DMS 273 (cell line): Measurements from ENCODE around the gene ATP8B3.

Source experiments
- DNase-seq: peaks from one replicate; lab custom pipeline; 2025; ENCODE audit not compliant: unreplicated experiment; lab: John Stamatoyannopoulos, UW

ATP8B3 gene

DNA sequence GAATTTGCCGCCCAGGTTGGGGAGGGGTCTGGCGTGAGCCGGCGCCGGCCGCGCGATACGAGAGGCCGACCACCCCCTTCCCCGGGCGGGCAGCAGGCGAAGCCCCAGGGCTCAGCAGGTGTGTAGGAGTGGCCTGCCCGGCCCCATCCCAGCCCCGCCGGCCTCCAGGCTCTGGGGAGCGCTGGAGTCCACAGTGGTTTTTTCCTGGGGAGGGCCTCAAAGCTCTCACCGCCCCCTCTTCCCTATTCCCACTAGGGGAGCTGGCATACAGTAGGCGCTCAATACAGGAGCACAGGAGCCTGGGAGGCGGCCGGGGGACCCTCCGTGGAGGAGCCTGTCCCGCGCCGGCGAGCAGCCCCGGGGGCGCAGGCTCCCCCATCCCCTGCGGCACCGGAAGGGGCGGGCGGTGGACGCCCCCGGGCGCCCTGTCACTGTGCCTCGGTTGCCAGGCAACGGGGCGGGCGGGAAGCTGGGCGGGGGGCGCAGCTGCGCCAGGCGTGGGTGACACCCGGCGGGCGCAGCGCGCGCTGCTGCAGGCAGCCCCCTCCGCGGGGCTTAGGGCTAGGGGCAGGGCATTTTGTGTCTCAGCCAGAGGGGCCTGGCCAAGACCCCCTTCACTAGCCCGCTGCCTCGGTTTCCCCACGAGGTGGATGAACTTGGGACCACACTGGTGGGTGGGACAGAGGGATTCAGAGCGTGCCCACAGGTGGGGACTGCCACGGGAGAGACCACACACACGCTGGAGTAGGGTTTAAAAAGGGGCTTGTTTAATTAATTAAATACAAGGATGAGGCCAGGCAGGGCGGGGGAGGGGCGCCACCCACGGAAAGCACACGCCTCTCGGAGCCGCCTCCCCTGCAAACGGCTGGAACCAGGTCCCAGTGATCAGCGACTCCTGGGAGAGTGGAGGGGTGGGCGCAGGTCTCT, 39.8 kb upstream of the ATP8B3 start:
- no peak for DNase-seq

DNA sequence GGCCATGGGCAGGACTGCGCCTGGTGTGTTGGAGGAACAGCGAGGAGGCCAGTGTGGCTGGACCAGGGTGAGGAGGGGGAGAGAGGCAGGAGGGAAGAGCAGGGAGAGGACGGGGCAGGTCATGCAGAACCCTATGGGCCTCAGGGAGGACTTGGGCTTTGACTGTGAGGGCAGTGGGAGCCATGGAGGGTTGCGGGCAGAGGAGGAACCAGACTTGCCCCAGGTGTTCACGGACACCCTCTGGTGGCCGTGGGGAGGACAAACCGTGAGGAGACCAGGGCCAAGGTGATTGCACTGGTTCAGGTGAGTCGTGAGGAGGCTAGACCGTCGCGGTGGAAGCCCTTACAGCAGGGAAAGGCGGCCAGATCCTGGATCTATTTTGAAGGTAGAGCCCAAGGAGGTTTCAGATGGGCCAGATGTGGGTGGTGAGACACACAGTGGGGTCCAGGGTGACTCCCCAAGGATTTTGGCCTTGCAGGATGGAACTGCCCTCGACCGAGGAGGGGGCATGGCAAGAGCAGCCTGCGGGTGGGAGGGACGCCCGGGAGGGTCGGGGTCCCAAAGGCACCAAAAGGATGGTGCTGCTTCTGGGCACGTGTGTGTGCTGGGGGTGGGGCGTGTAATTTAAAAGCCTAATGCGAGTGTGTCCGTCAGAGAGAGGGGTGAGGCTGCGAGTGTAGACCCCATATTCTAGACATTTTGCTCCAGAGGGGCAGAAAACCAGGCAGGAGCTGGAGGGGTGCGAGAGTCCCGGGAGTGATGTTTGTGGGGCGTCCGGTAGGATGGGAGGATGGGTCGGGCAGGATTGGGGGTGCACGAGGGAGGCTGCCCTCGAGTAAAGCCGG, 39.0 kb upstream of the ATP8B3 start:
- no peak for DNase-seq

DNA sequence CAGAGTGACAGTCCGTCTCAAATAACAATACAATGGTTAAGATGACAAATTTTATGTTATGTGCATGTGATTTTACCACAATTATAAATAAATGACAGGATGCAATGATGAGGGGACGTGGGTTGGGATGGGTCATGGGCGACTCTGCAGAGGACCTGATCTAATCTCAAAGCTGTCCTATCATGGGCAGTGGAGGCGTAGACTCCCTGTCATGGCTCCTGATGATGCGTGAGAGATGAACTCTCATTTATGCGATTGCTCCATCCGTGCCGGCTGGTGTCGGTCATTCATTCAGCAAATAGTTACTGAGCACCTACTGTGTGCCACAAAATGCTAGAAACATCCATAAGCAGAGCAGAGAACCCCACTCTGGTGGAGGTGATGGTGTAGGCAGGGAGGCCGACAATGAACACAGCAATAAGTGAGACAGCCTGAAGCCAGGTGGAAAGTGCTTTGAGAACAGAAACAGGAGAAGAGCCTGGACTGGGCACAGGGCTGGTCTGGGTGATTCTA, 37.9 kb upstream of the ATP8B3 start:
- DNase-seq = no peak

DNA sequence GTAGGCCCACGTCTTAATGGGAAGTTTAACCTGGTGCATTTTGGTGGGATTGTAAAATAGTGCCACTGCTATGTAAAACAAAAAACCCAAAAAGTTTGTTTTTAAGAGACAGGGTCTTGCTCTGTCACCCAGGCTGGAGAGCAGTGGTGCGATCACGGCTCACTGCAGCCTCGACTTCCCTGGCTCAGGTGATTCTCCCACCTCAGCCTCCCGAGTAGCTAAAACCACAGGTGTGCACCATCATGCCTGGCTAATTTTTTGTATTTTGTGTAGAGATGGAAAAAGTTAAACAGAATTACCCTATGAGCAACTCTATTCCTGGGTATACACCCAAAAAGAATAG, 37.0 kb upstream of the ATP8B3 start:
- no peak for DNase-seq

DNA sequence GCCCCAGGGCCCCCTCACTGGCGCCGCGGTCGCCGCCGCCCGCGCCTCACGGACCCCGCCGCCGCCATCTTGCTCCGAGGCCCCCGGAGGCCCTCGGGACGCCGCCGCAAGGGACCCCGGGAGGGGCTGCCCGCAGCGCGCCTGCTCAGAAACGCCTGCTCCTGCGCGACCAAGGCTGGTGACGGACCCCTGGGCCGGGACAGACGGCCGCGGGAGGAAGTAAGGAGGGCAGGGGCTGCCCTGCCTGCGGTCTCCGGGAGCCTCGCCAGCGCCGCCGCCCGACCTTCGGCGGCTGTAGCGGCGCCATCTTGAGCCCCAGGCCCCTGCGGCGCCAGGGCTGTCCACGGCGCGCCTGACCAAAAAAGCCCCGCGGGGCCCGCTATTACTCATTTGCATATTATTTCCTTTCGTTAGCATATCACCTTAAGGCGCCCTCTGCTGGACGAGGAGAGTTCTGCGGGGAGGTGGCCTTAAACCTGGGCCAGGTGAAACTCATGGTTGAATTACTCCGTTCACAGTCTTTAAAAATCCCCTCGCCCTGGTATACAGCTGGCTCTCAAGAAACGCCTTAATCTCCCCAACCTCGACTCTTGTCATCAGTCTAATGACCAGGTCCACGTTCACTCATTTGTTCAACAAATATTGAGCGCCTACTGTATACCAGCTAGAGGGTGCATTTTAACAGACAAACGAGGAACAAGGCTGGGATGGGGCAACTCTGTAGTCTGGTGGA, 36.5 kb upstream of the ATP8B3 start, which contains the start of gene REXO1:
Gene REXO1, minus strand, starts transcription at position 85 of the 733 bp plus-strand sequence. CDS start 125 bp downstream, outside the sequence.
- DNase-seq = peak; percentile 98

DNA sequence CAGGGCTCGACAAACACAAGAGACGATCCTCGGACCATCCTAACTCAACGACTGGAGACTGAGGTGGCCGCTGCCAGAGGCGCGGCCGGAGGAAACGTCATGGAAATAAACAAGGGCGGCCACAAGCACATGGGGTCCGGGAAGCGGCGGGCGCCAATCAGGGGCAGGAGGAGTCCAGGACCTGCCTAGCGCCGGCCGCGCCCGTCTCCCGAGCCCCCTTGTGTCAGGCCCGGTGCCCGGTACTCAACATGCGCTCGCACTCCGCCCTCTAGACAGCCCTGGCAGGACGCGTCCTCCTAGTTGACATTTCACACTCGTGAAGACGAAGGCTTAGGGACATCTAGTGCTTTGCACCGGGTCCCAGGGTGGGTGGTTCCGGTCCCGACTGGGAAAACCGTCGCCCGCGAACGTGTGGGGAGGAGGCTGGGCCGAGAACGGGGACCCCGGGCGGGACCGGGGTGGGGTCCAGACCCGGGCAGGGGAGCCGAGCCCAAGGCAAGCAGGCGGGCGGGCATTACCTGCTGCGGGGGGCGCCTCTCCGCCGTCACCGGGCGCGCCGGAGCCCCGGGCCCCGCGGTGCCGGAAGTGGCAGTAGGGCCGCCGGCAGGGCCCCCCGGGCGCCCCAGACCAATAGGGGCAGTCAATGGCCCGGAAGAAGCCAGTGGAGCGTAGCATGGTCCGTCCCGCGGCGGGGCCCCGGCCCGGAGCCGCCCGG, 35.8 kb upstream of the ATP8B3 start:
- DNase-seq = peak; percentile 73

DNA sequence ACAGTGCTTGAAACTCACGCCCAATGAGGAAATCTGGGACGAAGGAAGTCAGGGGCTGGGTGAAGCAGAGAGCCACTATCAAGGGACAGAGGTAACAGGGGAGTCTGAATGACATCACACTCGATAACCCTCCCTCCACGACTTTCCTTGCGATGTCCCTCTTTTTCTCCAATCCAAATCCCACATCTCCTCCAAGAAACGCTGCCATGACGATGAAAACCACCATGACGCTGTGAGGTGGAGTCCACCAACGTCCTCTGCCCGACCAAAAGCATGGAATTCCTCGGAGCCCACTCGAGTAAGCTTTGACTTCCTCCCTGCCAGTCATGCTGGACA, 35.2 kb upstream of the ATP8B3 start:
- peak; percentile 65 for DNase-seq

DNA sequence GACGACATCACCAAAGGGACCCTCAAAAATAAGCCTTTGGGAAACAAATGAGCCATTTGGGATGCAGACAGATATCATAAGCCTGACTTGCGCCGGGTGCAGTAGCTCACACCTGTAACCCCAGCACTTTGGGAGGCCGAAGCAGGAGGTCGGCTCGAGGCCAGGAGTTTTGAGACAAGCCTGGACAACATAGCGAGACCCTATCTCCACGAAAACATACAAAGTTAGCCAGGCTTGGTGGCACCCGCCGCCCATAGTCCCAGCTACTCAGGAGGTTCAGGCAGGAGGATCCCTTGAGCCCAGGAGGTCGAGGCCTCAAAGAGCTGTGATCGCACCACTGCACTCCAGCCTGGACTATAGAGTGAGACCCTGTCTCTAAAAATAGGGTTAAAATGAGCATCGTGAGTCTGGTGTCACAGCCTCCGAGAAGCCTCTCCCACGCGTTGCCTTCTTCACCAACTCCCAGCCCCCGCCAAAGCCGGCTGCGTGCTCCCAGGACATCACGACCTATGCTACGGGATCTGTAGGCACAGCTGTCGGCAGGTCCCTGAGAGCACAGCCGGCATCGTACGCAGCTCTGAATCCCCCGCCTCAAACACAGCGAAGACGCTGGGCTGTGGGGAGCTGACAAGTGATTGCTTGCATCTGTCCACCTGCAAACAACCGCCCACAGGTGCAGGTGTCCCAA, 34.6 kb upstream of the ATP8B3 start:
- no peak for DNase-seq

DNA sequence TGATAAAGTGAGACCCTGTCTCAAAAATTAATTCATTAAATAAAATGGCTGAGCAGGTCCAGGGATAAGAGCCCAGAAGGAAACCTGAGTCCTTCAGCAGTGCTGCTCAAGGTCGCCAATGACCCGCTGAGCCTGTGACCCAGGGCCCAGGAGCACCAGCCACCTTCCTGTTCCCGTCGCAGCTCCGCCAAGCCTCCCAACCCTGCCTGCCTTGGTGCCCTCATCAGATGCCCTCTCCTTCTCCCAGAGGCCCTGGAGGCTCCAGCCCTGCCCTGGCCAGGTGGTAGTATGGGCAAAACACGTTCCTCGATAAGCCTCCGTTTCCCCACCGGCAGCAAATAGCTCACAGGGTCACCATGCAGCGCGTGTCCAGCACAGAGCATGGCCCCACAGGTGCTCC, 33.6 kb upstream of the ATP8B3 start:
- DNase-seq = no peak

DNA sequence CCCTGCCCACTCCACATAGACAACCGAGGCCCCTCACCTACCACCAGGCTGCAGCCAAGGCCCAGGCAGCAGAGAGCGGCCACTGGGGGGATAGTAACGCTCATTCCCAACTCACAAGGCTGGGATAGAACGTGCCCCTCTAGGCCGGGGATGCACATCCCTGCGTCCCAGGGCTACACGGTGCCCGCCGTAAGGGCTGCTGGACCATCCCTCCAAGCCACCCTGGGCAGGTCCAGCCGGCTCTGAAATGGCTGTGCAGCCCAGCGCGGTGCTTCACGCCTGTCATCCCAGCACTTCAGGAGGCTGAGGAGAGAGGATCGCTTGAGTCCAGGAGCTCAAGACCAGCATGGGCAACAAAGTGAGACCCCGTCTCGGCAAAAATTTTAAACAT, 33.0 kb upstream of the ATP8B3 start:
- DNase-seq = no peak

DNA sequence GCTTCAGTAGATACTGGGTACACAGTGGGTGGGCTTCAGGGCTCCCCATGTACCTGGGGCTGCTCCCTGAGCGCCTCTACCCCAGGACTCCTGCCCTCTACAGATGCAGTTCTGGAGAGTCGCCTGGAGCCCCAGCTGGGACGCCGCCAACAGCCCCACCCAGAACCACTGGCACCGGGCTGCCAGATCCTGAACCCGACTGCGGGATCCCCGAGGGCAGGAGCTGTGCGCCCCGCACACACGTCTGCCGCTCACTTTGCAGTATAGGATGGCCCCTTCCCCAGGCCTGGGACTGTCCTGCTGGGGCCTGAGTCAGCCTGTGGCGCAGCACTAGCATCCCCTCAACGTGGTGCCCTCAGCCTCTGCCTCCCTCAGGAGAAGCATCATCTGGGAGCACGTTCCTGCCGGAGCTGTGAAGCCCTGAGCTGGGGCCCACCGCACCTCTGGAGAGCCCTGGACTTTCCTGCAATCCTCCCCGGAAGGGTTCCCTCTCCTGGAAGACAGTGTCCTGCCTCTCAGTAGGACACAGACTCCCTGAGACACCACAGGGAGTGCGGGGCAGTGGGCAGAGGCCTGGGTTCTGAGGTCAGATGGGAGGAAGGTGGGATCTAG, 32.5 kb upstream of the ATP8B3 start:
- no peak for DNase-seq

DNA sequence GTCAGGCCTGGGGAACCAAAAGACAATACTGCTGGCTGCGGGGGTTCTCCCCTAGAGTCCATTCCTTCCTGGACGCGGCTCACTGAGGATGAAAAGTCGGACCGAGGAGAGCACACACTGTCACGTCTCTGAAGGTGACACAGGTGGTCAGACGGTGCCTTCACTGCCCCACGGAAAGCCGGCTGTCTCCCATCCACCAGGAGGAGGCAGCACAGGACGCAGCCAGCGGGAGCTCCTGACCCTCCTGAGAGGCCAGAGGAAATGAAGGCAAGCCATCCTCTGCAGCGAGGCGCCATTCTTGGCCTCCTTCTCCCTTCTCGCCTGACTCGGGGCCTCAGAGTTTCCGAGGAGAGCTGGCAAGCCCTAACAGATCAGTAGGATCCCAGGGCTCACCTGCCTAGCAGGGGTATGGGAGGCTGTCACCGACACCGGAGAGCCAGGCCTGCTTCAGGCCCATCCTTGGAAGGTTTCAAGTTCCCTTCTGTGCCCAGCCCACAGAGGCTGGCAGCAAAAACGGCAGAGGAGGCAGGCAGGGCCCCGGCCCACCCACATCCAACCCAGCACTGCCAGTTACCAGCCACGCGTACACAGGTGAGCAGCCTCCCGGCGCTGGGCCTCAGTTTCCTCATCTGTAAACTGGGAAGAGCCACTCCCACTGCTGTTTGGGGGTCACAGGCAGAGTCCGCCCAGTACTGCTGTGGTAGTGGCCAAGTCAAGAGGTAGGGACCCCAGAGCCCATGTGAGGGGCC, 31.7 kb upstream of the ATP8B3 start:
- DNase-seq = peak; percentile 43

DNA sequence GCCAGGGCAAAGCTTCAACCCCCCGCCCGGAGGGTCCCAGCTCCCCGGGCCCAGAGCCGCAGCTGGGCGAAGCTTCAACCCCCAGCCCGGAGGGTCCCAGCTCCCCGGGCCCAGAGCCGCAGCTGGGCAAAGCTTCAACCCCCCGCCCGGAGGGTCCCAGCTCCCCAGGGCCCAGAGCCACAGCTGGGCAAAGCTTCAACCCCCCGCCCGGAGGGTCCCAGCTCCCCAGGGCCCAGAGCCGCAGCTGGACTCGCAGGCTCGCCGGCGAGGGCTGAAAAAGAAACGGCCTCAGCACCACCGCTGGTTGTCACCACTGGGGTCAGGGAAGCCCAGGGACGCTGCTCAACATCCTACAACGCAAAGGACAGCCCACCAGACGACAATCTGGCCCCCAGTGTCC, 31.0 kb upstream of the ATP8B3 start:
- DNase-seq = no peak

DNA sequence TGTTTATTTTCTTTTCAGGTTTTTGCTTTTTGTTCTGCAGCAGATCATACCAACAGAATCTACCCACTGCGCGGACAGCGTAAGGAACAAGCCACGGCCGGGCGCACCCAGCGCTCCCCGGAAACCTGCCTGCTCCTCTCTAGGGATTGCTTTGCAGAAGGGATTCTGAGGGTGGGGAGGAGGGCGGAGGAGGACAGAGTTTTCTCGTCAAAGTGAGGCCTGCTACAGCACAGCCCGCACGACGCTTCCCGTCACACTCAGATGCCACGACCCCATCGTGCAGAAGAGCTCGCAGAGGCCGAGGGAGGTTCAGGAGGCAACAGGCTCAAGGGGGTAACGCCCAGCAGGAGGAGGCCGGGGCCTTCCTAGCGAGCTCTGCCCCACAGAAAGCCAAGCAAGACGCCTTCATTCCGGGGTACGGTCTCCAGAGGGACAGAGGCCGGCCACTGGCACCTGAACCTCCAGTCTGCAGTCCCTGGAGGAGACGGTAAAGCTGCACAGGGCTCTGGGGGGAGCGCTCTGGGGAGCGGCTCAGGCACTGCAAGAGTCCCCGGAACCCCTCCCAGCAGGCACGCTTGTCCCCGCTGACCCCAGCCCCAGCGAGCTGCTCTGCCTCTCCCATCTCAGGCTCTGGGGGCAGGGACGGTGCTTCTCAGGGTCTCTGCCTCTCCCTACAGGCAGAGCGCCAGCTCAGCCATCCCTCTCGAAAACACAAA, 29.3 kb upstream of the ATP8B3 start:
- no peak for DNase-seq

DNA sequence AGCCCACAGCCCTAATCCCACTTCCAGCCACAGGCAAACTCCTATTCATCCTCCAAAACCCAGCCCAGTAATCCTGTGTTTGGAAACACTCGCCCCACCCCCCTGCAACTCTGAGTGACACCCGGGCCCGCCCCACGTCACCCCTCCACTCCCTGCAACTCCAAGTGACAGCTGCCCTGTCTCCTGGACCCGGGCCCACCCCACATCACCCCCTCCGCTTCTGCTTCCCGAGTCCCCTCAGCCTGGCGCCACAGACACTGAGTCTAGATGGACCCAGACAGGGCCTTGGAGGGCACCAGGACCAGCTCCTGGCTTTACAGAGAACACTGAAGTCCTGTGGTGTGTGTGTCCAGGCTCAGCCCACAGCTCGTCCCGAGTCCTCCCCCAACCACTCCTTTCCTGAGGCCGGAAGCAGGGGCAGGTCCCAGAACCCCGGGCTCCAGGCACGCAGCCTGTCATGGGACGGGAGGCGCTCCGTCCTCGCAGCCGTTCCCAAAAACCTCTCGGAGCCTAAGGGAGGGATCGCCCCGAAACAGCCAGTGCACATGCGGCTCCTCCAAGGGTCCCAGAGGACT, 28.6 kb upstream of the ATP8B3 start:
- no peak for DNase-seq

DNA sequence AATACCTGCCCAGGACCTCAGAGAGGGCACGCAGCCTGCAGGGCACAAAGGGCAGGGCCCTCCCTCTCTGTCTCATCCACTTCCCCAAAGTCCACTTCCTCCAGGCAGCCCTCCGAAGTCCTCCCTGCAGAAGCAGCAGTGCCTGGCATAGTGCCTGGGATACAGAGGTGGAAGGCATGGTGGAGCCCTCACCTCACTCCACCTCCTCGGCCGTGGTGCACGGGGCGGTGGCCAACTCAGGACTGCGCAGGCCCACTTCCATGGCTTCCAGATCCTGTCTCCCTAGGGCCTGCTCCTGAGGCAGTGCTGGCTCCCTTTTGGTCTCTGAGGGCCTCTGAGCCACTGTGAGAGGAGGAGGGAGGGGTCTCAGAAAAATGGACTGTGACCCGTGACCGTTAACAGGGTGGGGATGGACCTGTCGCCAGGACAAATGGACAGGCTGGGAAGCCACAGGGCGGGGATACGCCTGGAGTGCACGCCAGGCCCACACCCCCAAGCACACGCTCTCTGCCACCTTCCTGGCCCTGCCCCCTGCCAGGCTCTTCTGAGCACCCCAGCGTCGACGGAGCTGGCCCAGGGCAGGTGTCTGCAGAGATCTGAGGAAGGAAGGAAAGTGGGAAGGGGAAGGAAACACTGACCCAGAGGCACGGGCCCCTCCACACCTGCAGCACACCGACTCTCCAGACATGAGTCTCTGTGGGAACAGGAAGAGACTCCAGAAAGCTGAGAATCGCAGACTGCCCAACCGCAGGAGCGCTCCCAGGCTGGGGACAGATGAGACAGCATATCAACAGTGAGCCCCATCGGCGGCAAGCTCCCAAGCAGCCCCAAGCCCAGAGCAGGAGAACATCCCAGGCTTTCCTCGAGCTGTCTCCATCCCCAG, 27.8 kb upstream of the ATP8B3 start:
- no peak for DNase-seq

DNA sequence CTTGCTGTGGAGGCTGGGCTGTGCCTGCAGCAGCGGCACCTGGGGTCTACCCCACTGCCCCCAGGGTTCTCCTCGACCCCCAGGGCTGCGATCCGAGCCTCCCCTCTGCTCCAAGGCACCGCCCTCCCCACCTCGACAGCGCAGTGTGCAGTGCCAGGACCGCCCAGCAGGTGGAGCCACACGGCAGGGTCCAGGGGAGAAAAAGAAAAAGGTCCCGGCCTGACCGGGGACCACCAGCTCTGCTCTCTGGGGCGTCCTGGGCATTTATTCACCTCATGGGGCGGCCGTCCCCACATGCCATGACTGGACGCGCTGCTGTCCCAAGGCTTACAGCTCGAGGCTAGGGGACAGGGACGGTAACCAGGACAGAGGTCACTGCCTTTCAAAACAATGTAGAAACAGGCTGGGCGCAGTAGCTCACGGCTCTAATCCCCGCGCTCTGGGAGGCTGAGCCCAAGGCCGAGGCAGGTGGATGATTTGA, 25.6 kb upstream of the ATP8B3 start:
- peak; percentile 75 for DNase-seq
